Cardiac muscle cell (in vitro differentiated cells and primary cell): Measurements from ENCODE around the gene KRTAP2-3. TPM values are rescaled to one million over a fixed set of nuclear protein-coding genes. Genes with fewer than 3 reads are reported as not detected.
"Not testable (repeated sequence)": the region's sequence is repeated elsewhere in the genome, so short reads cannot be mapped to it uniquely, and the experiment has no call there.

Experiments used
- DNase-seq, 2 donors: peaks; one replicate each; pipeline versions ENCODE4 v3.0.0 to v3.0.0-alpha.2; 2010 to 2017; ENCODE audit warnings: low read depth in 1 of 2, low spot score in 1 of 2
- H3K27ac ChIP-seq: fragments of 200-600 bp; sonication (generic); 2 replicates; pipeline ENCODE4 v1.5.1; 2016
- H3K27me3 ChIP-seq: fragments of 200-600 bp; sonication (generic); 2 replicates; pipeline ENCODE4 v1.6.0; 2016; ENCODE audit warnings: control low read depth
- H3K36me3 ChIP-seq: fragments of 200-600 bp; sonication (generic); 2 replicates; pipeline ENCODE4 v1.5.1; 2016; ENCODE audit warnings: control low read depth
- H3K4me1 ChIP-seq: fragments of 200-600 bp; sonication (generic); 2 replicates; pipeline ENCODE4 v1.8.1; 2017; ENCODE audit warnings: low read depth, mild to moderate bottlenecking, mixed run types
- H3K4me3 ChIP-seq: fragments of 200-600 bp; sonication (generic); 2 replicates; pipeline ENCODE4 v1.5.1; 2016; ENCODE audit warnings: mild to moderate bottlenecking
- H3K9me3 ChIP-seq: fragments of 200-600 bp; sonication (generic); 2 replicates; pipeline ENCODE4 v1.5.1; 2017; ENCODE audit warnings: low read depth, mild to moderate bottlenecking, control low read depth
- polyA plus RNA-seq: library from polyadenylated mRNA; unstranded; fragments of >200 nt; fragmentation: Nextera tagmentation; extraction: Ambion mirVana; gene quantifications from 2 replicates; pipeline ENCODE4 v1.2.1, GENCODE V29; 2016
- total RNA-seq: library from RNA; depleted of rRNA; stranded (reverse); fragments of >200 nt; gene quantifications from 2 replicates; pipeline ENCODE4 v1.2.3, GENCODE V29; 2016
- TF ChIP-seq, protein P1 (sequence below): IDR thresholded peaks from 2 replicates; pipeline ENCODE4 v1.5.1; 2012; ENCODE audit warnings: low read depth, mild to moderate bottlenecking, low read length

Gene KRTAP2-3
- total and polyA plus RNA-seq, 2 experiments from 2014 or later: not detected

DNA sequence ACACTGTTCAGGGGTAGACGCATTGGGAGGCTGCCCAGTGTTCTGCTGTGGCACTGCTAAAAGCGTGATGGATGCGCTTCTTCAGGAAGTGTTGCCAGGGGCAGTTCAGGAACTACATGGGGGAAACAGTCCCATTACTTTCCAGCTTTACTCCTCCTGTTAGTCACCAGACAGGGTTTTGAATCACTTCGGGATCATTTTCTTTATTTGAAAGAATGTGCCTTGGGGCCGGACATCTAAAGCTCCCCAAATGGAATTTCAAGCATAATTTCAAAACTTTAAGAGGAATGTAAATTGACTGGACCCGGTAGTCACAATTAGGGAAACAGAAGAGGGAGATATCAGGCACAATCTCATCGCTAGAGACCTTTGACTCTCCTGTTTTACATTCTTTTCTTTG, 11.5 kb downstream of the KRTAP2-3 start:
- Histone ChIP-seq H3K27me3 (no peaks in the 10 kb centered on the region), H3K4me3 (no peak overlapping the region), H3K36me3 (no peaks in the 10 kb centered on the region), H3K9me3 (no peaks in the 10 kb centered on the region), H3K27ac (no peak overlapping the region), H3K4me1 (no peaks in the 10 kb centered on the region)
- no peak for DNase-seq
- TF ChIP-seq, protein P1, sequence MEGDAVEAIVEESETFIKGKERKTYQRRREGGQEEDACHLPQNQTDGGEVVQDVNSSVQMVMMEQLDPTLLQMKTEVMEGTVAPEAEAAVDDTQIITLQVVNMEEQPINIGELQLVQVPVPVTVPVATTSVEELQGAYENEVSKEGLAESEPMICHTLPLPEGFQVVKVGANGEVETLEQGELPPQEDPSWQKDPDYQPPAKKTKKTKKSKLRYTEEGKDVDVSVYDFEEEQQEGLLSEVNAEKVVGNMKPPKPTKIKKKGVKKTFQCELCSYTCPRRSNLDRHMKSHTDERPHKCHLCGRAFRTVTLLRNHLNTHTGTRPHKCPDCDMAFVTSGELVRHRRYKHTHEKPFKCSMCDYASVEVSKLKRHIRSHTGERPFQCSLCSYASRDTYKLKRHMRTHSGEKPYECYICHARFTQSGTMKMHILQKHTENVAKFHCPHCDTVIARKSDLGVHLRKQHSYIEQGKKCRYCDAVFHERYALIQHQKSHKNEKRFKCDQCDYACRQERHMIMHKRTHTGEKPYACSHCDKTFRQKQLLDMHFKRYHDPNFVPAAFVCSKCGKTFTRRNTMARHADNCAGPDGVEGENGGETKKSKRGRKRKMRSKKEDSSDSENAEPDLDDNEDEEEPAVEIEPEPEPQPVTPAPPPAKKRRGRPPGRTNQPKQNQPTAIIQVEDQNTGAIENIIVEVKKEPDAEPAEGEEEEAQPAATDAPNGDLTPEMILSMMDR: no peak

DNA sequence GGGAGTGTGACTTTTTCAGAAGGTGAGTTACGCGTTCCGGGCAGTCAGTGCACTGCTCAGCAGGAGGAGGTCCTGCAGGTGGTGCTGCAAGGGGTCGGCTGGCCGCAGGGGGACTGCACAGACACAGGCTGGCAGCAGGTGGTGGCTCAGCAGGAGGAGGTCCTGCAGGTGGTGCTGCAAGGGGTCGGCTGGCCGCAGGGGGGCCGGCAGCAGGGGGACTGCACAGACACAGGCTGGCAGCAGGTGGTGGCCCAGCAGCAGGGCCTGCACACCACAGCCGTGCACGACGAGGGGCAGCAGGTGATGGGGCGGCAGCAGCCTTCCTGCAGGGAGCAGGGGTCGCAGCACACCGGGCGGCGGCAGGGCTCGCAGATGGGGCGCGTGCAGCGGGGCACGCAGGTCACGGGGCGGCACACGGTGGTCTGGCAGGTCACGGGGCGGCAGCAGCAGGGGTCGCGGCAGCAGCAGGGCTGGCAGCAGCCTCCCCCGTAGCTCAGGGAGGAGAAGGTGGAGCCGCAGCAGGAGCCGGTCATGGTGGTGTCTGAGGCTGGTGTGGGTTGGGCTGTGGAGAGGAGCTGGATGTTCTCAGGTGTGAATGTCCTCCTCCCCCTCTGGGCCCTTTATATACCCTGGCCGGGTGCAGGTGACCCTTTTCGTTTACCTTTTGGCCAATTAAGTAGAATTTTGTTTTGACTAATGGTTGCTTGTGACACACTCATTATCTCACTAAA, 13.0 kb downstream of the KRTAP2-3 start, which contains the start of gene KRTAP2-1:
Gene KRTAP2-1, minus strand, starts transcription at position 582 of the 731 bp plus-strand sequence. Its CDS starts 49 bp downstream, at position 533.
- H3K4me3 ChIP-seq, DNase-seq, H3K4me1 ChIP-seq, H3K9me3 ChIP-seq, H3K36me3 ChIP-seq, H3K27ac ChIP-seq, H3K27me3 ChIP-seq: not testable (repeated sequence)

DNA sequence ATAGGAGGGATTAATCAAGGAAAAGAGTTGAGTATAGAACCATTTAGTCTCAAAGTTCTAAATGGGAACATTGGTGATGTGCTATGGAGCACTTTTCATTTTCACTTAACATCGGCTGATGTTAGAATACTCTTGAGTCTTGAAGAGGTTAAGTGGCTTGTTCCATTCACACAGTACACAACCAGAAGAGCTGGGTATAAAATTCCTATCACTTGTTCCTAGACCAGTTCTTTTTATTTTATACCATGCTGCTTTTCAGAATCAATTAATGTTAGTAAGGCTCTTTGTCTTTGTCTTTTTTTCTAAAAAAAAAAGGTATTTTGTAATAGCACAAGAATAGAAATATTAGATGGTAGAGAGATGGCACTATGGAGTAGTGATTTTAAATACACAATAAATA, 17.0 kb downstream of the KRTAP2-3 start:
- Histone ChIP-seq H3K27me3 (no peaks in the 10 kb centered on the region), H3K9me3 (no peaks in the 10 kb centered on the region), H3K27ac (no peak overlapping the region), H3K36me3 (no peaks in the 10 kb centered on the region), H3K4me3 (no peak overlapping the region), H3K4me1 (no peaks in the 10 kb centered on the region)
- TF ChIP-seq, protein P1: no peak
- no peak for DNase-seq

DNA sequence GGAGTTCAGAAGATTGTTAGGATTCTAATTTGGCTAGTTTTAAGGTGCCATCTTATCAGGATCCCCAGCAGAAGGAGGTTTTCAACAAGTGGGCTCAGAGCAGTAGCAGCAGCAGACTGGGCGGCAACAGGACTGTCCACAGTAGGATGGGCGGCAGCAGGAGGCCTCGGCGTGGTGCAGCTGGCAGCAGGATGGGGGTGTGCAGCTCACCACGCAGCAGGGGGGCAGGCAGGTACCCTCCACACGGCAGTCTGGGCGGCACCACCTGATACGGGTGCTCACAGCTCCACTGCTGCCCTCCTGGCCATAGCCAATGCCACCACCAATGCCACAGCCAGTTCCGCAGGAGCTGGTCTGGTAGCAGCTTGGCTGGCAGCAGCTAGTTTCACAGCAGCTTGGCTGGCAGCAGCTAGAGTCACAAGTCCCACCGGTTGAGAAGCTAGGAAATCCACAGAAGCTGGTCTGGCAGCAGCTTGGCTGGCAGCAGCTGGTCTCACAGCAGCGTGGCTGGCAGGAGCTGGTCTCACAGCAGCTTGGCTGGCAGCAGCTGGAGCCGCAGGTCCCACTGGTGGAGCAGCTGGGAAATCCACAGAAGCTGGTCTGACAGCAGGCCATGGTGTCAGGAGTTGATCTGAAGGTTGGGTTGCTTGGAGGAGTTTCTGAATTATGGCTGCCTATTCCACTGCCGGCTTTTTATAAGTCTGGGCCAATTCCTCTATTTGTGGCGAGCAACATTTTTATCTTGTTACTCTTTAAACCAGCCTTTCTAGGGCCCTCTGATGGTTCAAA, 18.9 kb downstream of the KRTAP2-3 start, which contains the start of gene KRTAP1-1:
Gene KRTAP1-1, minus strand, starts transcription at position 668 of the 789 bp plus-strand sequence. Its CDS starts 53 bp downstream, at position 615.
- H3K4me3 ChIP-seq, DNase-seq, H3K27me3 ChIP-seq, H3K27ac ChIP-seq, H3K36me3 ChIP-seq, H3K4me1 ChIP-seq, H3K9me3 ChIP-seq: not testable (repeated sequence)

DNA sequence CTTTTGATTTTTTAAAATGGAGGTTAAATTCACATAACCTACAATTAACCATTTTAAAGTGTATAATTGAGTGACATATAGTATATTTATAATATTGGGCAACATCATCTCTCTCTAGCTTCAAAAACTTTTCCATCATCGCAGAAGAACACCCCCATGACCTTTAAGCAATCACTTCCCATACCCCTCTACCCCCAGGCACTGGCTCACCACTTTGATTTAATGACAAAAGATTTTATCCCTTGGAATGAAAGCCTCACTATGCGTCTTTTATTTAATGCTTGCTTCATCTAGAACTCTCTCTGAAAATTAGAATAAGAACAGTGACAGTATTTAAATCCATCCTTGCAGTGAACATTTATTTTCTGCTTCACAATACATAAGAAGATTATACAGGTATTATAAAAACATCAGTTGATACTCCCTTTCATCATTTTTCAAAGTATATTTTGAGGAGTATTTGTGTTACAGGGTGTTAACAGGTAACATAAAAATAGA, 22.0 kb downstream of the KRTAP2-3 start:
- Histone ChIP-seq H3K4me3 (no peak overlapping the region), H3K9me3 (no peaks in the 10 kb centered on the region), H3K36me3 (no peaks in the 10 kb centered on the region), H3K4me1 (no peaks in the 10 kb centered on the region), H3K27me3 (no peaks in the 10 kb centered on the region), H3K27ac (no peak overlapping the region)
- TF ChIP-seq, protein P1: no peak
- no peak for DNase-seq

DNA sequence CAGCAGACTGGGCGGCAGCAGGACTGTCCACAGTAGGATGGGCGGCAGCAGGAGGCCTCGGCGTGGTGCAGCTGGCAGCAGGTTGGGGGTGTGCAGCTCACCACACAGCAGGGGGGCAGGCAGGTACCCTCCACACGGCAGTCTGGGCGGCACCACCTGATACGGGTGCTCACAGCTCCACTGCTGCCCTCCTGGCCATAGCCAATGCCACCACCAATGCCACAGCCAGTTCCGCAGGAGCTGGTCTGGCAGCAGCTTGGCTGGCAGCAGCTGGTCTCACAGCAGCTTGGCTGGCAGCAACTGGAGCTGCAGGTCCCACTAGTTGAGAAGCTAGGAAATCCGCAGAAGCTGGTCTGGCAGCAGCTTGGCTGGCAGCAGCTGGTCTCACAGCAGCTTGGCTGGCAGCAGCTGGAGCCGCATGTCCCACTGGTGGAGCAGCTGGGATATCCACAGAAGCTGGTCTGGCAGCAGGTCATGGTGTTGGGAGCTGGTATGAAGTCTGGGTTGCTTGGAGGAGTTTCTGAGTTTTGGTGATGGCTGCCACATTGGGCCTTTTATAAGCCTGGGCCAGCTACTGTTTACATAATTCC, 25.5 kb downstream of the KRTAP2-3 start, which contains the start of gene KRTAP1-3:
Gene KRTAP1-3, minus strand, starts transcription at position 529 of the 590 bp plus-strand sequence. Its CDS starts 53 bp downstream, at position 476.
- H3K4me1 ChIP-seq, H3K27me3 ChIP-seq, H3K27ac ChIP-seq, H3K9me3 ChIP-seq, H3K36me3 ChIP-seq, DNase-seq, H3K4me3 ChIP-seq: not testable (repeated sequence)
